ENCODE data around the gene MXRA5.

Gene MXRA5

DNA sequence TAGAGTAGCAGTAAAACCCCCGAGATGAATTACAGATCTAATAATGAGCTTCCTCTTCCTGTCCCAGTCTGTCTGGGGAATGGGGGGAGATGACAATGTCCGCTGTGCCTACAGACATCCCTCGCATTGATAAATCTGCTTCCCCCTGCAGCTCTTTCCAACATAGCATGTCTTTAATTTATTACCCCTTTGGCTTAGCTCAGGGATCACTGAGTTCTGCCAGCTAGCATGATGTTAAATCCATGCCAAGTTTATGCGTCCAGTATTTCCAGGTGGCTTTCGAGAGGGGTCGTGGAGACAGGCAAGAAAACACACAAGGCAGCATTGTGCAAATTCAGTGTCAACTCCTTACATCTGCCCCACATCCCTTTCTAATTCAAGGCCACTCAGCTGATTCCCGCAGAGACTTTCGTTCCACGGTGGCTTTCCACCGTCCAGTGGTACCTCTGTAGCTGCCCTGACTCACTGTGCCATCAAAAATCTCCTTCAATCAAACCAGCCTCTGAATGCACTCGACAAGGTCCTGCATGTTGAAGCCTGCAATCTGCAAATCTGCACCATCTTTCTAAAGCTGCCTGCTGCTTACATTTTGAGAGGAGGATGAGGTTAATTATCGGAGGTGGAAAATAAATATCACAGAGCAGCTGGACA, 75.1 kb downstream of the MXRA5 start:
- no peak overlapping the region for H3K4ac ChIP-seq (ENCODE audit: low read depth, low read length)
- H3K4me1 ChIP-seq (ENCODE audit: control insufficient read depth, low read depth, low read length), result no peaks in the 10 kb centered on the region
- H3K27ac ChIP-seq (ENCODE audit: low read depth, low read length), result no peak overlapping the region
- no peak overlapping the region for H3K9ac ChIP-seq (ENCODE audit: low read length)
- H2BK15ac ChIP-seq (replicated peaks; ENCODE audit: low read depth), result no peak overlapping the region
- H3K56ac ChIP-seq (ENCODE audit: low read length), result no peak overlapping the region
- H4K5ac ChIP-seq (ENCODE audit: low read length), result no peak overlapping the region
- H3K79me1 ChIP-seq (ENCODE audit: low read length), result no peaks in the 10 kb centered on the region
- H3K36me3 ChIP-seq (ENCODE audit: control insufficient read depth, insufficient read depth, low read length), result no peaks in the 10 kb centered on the region
- DNase-seq, result no peak
- no peak overlapping the region for H3K4me2 ChIP-seq (ENCODE audit: low read length)
- no peak overlapping the region for H3K4me3 ChIP-seq (ENCODE audit: low read length)
- no peaks in the 10 kb centered on the region for H3K79me2 ChIP-seq (ENCODE audit: control insufficient read depth, insufficient read depth, low read length)
- no CpG with 5 or more reads among the region's 12 CpGs for WGBS (ENCODE audit: extremely low coverage, insufficient coverage, low lambda C conversion rate)
- no peak overlapping the region for H2BK120ac ChIP-seq (ENCODE audit: low read depth, low read length)
- H3K23ac ChIP-seq (ENCODE audit: low read length), result no peak overlapping the region
- no peak overlapping the region for H3K18ac ChIP-seq (ENCODE audit: low read length)
- no peak overlapping the region for H4K8ac ChIP-seq (ENCODE audit: low read depth, low read length)
- H2BK5ac ChIP-seq (ENCODE audit: low read length), result no peak overlapping the region
- no peaks in the 10 kb centered on the region for H3K27me3 ChIP-seq (ENCODE audit: insufficient read depth, low read length, poor library complexity)
- no peak overlapping the region for H2AK5ac ChIP-seq (ENCODE audit: low read length)

DNA sequence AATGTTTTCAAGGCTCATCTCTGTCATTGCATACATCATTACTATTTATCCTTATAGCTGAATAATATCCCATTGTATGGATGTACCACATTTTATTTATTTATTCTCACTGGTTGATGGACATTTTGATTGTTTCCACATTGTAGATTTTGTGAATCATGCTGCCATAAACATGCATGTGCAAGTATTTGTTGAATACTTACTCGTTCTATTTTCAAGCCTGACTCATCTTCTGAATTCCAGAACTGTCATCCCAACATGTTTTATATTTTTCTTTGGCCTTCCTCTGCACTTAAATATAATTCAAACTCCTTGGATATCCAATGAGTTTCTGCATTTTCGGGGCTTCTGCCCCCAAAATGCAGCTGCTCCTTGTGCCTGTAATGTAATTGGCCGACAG, 77.6 kb downstream of the MXRA5 start:
- Histone ChIP-seq H2BK5ac (ENCODE audit: low read length) (no peak overlapping the region), H2BK120ac (ENCODE audit: low read depth, low read length) (no peak overlapping the region), H3K79me2 (ENCODE audit: control insufficient read depth, insufficient read depth, low read length) (no peaks in the 10 kb centered on the region), H4K5ac (ENCODE audit: low read length) (no peak overlapping the region), H2BK15ac (replicated peaks; ENCODE audit: low read depth) (no peak overlapping the region), H3K79me1 (ENCODE audit: low read length) (no peaks in the 10 kb centered on the region), H3K27me3 (ENCODE audit: insufficient read depth, low read length, poor library complexity) (no peaks in the 10 kb centered on the region), H3K4me2 (ENCODE audit: low read length) (no peak overlapping the region), H3K18ac (ENCODE audit: low read length) (no peak overlapping the region), H2AK5ac (ENCODE audit: low read length) (no peak overlapping the region), H3K9ac (ENCODE audit: low read length) (no peak overlapping the region), H3K4me1 (ENCODE audit: control insufficient read depth, low read depth, low read length) (no peaks in the 10 kb centered on the region), H3K4me3 (ENCODE audit: low read length) (no peak overlapping the region), H3K36me3 (ENCODE audit: control insufficient read depth, insufficient read depth, low read length) (no peaks in the 10 kb centered on the region), H3K4ac (ENCODE audit: low read depth, low read length) (no peak overlapping the region), H3K23ac (ENCODE audit: low read length) (no peak overlapping the region), H4K8ac (ENCODE audit: low read depth, low read length) (no peak overlapping the region), H3K56ac (ENCODE audit: low read length) (no peak overlapping the region), H3K27ac (ENCODE audit: low read depth, low read length) (no peak overlapping the region)
- no peak for DNase-seq
- no CpG with 5 or more reads among the region's 3 CpGs for WGBS (ENCODE audit: extremely low coverage, insufficient coverage, low lambda C conversion rate)

DNA sequence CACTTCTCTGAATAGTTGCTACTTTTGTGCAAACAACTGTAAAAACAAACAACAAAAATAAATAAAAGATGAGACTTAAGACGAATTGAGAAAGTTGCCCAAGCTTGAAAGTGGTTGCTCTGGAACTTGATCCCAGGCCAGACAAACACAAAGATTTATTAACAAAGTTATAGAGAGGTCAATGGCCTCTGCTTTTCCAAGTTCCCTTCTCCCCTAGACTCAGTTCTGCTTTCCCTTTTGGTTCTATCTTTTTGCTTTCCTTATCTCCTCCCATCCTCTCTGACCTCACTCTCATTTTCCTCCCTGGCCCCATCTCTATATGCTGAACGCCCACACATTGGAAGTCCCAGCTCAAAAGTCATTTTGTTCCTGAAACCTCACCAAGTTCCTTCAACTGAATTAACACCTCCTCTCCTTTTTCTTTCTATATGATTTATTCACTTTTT, 82.7 kb downstream of the MXRA5 start:
- Histone ChIP-seq H3K9ac (ENCODE audit: low read length) (no peak overlapping the region), H3K27me3 (ENCODE audit: insufficient read depth, low read length, poor library complexity) (no peaks in the 10 kb centered on the region), H2BK120ac (ENCODE audit: low read depth, low read length) (no peak overlapping the region), H4K8ac (ENCODE audit: low read depth, low read length) (no peak overlapping the region), H3K18ac (ENCODE audit: low read length) (no peak overlapping the region), H3K27ac (ENCODE audit: low read depth, low read length) (no peak overlapping the region), H3K4me2 (ENCODE audit: low read length) (no peak overlapping the region), H4K5ac (ENCODE audit: low read length) (no peak overlapping the region), H3K79me1 (ENCODE audit: low read length) (no peaks in the 10 kb centered on the region), H3K23ac (ENCODE audit: low read length) (no peak overlapping the region), H2BK5ac (ENCODE audit: low read length) (no peak overlapping the region), H3K4ac (ENCODE audit: low read depth, low read length) (no peak overlapping the region), H3K36me3 (ENCODE audit: control insufficient read depth, insufficient read depth, low read length) (no peaks in the 10 kb centered on the region), H3K56ac (ENCODE audit: low read length) (no peak overlapping the region), H3K4me1 (ENCODE audit: control insufficient read depth, low read depth, low read length) (no peaks in the 10 kb centered on the region), H2AK5ac (ENCODE audit: low read length) (no peak overlapping the region), H2BK15ac (replicated peaks; ENCODE audit: low read depth) (no peak overlapping the region), H3K4me3 (ENCODE audit: low read length) (no peak overlapping the region), H3K79me2 (ENCODE audit: control insufficient read depth, insufficient read depth, low read length) (no peaks in the 10 kb centered on the region)
- no CpG with 5 or more reads among the region's 2 CpGs for WGBS (ENCODE audit: extremely low coverage, insufficient coverage, low lambda C conversion rate)
- no peak for DNase-seq

DNA sequence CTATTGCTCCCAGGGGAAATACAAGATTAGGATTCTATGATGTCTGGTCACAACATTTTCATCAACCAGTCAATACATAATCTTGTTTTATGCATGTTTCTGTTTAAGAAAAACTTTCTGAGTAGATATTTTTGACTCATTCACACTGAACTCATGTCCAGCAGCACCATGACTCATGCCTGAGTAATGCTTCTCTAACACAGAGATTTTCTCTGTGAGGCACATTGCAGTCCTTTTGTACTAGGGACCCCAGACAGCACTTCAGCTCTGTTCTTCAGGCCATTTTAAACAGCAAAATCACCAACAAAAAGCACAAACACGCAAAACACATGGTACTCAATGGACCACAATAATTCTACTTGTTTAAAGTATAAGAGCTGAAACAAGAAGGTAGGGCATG, 83.6 kb downstream of the MXRA5 start:
- Histone ChIP-seq H2BK15ac (replicated peaks; ENCODE audit: low read depth) (no peak overlapping the region), H3K23ac (ENCODE audit: low read length) (no peak overlapping the region), H3K4me3 (ENCODE audit: low read length) (no peak overlapping the region), H3K18ac (ENCODE audit: low read length) (no peak overlapping the region), H3K4ac (ENCODE audit: low read depth, low read length) (no peak overlapping the region), H3K27me3 (ENCODE audit: insufficient read depth, low read length, poor library complexity) (no peaks in the 10 kb centered on the region), H2BK120ac (ENCODE audit: low read depth, low read length) (no peak overlapping the region), H3K79me2 (ENCODE audit: control insufficient read depth, insufficient read depth, low read length) (no peaks in the 10 kb centered on the region), H3K27ac (ENCODE audit: low read depth, low read length) (no peak overlapping the region), H3K56ac (ENCODE audit: low read length) (no peak overlapping the region), H3K79me1 (ENCODE audit: low read length) (no peaks in the 10 kb centered on the region), H3K36me3 (ENCODE audit: control insufficient read depth, insufficient read depth, low read length) (no peaks in the 10 kb centered on the region), H3K4me2 (ENCODE audit: low read length) (no peak overlapping the region), H3K4me1 (ENCODE audit: control insufficient read depth, low read depth, low read length) (no peaks in the 10 kb centered on the region), H4K5ac (ENCODE audit: low read length) (no peak overlapping the region), H3K9ac (ENCODE audit: low read length) (no peak overlapping the region), H4K8ac (ENCODE audit: low read depth, low read length) (no peak overlapping the region), H2BK5ac (ENCODE audit: low read length) (no peak overlapping the region), H2AK5ac (ENCODE audit: low read length) (no peak overlapping the region)
- no CpG with 5 or more reads among the region's 1 CpG for WGBS (ENCODE audit: extremely low coverage, insufficient coverage, low lambda C conversion rate)
- DNase-seq, result no peak

All from mesendoderm (in vitro differentiated cells).